Osteoblast (primary cell): ENCODE data around the gene CAMTA1. TPM values are rescaled to one million over a fixed set of nuclear protein-coding genes. Genes with fewer than 3 reads are reported as not detected.

Source experiments
- DNase-seq: peaks from one replicate; pipeline ENCODE4 v3.0.0; 2011; ENCODE audit warnings: low spot score, mixed read lengths; ENCODE audit not compliant: insufficient read length; ENCODE audit errors: missing footprints
- H2AFZ ChIP-seq: 2 replicates; pipeline ENCODE4 v1.6.0; 2011; ENCODE audit warnings: mild to moderate bottlenecking, low read length
- H3K27ac ChIP-seq: 2 replicates; pipeline ENCODE4 v1.5.1; 2011; ENCODE audit warnings: mild to moderate bottlenecking, low read depth, low read length, moderate library complexity
- H3K27me3 ChIP-seq: 2 replicates; pipeline ENCODE4 v1.6.0; 2012; ENCODE audit warnings: mild to moderate bottlenecking, control low read depth, inconsistent platforms, low read length, moderate library complexity; ENCODE audit not compliant: insufficient read depth
- H3K36me3 ChIP-seq: 2 replicates; pipeline ENCODE4 v1.5.1; 2011; ENCODE audit warnings: mild to moderate bottlenecking, low read length, control low read depth, moderate library complexity; ENCODE audit not compliant: insufficient read depth
- H3K4me1 ChIP-seq: 2 replicates; pipeline ENCODE4 v1.5.1; 2011; ENCODE audit warnings: mild to moderate bottlenecking, low read length, control low read depth, moderate library complexity; ENCODE audit not compliant: insufficient read depth
- H3K4me2 ChIP-seq: 2 replicates; pipeline ENCODE4 v1.6.0; 2011; ENCODE audit warnings: mild to moderate bottlenecking, low read length; ENCODE audit not compliant: insufficient read depth
- H3K4me3 ChIP-seq: fragments of 200-600 bp; sonication (generic); 3 replicates; pipeline ENCODE4 v1.5.1; 2012; ENCODE audit warnings: mild to moderate bottlenecking, low read length, inconsistent platforms; ENCODE audit not compliant: insufficient read depth
- H3K79me2 ChIP-seq: 2 replicates; pipeline ENCODE4 v1.6.0; 2012; ENCODE audit warnings: mild to moderate bottlenecking, low read length, control low read depth, inconsistent platforms; ENCODE audit not compliant: insufficient read depth
- H3K9me3 ChIP-seq: 2 replicates; pipeline ENCODE4 v1.5.1; 2011; ENCODE audit warnings: low read depth, low read length, control low read depth
- H4K20me1 ChIP-seq: 2 replicates; pipeline ENCODE4 v1.6.0; 2012; ENCODE audit warnings: mild to moderate bottlenecking, low read length, control low read depth; ENCODE audit not compliant: insufficient read depth
- total RNA-seq: library from RNA; depleted of rRNA; stranded (reverse); fragments of >200 nt; gene quantifications from 2 replicates; pipeline ENCODE4 v1.2.3, GENCODE V29; 2012
- TF ChIP-seq, protein P1 (sequence below): IDR thresholded peaks from 2 replicates; pipeline ENCODE4 v1.5.1; 2011; ENCODE audit warnings: mild to moderate bottlenecking, low read depth, low read length, moderate library complexity; ENCODE audit errors: extremely low read depth

Gene CAMTA1
- total RNA-seq, 1 donor, result 47.4 TPM

DNA sequence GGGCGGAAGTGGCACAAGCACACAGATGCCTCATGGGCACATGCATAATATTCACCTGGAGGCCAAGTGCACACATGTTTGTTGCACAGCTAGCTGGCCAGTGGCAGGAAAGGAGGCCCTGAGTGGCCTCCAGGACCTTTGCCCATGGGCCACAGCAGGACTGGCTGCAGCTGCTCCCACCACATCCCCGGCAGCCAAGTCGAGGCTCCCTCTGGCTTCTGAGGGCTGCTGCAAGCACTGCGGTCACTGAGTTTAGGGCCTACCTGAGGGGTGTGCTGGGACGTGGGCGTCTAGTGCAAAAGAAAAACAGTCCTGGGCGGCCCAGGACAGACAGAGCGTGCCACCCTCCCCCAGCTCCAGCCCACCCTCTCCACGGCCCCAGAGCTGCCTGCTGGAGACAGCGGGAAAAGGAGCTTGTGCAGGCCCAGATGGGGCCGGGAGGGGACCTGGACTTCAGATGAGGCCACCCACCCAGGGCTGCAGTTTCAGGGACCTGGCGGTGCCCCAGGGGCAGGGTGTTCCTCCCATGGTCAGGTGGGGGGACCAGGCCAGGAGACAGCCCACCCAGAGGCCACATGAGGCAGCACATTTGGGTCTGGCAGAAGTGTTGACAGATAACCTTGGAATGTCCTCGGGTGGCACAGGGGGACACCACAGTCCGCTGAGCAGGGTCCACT lies 720.0 kb downstream of the CAMTA1 start:
- Histone ChIP-seq H3K4me2 (no peak overlapping the region), H3K36me3 (no peaks in the 10 kb centered on the region), H4K20me1 (no peaks in the 10 kb centered on the region), H3K4me1 (no peaks in the 10 kb centered on the region), H3K27me3 (no peaks in the 10 kb centered on the region), H3K4me3 (no peak overlapping the region), H3K9me3 (no peaks in the 10 kb centered on the region), H3K27ac (no peak overlapping the region), H3K79me2 (no peaks in the 10 kb centered on the region), H2AFZ (no peak overlapping the region)
- TF ChIP-seq, protein P1, sequence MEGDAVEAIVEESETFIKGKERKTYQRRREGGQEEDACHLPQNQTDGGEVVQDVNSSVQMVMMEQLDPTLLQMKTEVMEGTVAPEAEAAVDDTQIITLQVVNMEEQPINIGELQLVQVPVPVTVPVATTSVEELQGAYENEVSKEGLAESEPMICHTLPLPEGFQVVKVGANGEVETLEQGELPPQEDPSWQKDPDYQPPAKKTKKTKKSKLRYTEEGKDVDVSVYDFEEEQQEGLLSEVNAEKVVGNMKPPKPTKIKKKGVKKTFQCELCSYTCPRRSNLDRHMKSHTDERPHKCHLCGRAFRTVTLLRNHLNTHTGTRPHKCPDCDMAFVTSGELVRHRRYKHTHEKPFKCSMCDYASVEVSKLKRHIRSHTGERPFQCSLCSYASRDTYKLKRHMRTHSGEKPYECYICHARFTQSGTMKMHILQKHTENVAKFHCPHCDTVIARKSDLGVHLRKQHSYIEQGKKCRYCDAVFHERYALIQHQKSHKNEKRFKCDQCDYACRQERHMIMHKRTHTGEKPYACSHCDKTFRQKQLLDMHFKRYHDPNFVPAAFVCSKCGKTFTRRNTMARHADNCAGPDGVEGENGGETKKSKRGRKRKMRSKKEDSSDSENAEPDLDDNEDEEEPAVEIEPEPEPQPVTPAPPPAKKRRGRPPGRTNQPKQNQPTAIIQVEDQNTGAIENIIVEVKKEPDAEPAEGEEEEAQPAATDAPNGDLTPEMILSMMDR, result no peak
- DNase-seq, result peak; percentile 58

DNA sequence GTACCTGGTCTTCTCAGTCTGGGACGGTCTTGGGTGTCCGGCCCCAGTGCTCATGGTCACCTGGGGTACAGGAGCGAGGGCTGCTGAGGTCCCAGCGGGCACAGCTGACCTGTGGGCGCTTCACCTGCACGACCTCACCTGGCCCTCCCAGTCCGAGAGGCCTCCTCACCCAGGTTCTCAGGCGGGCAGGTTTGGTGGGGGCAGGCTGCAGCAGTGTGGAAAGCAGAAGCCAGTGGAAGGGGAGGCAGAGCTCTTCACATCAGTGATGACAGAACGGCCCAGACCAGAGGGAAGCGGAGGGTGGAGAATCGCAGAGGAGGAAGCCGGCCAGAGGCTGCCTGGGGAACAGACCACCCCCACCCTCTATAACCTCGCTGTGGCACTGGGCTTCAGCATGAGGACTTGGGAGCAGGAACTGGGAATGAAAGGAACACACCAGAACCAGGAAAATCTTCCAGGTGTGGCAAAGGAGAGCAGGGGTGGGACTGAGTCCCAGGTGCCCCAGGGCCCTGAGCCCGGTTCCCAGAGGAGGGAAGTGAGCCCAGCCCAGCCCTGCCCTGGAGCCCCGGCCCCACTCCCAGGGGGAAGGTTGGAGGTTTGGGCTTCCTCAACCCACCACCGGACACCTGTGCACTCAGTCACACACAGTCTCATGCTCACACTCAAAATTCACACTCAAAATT lies 720.7 kb downstream of the CAMTA1 start:
- Histone ChIP-seq H3K4me1 (no peaks in the 10 kb centered on the region), H4K20me1 (no peaks in the 10 kb centered on the region), H3K27me3 (no peaks in the 10 kb centered on the region), H3K9me3 (no peaks in the 10 kb centered on the region), H3K4me2 (no peak overlapping the region), H3K79me2 (no peaks in the 10 kb centered on the region), H3K4me3 (no peak overlapping the region), H2AFZ (no peak overlapping the region), H3K36me3 (no peaks in the 10 kb centered on the region), H3K27ac (no peak overlapping the region)
- peak; percentile 38 for DNase-seq
- TF ChIP-seq, protein P1, result no peak

DNA sequence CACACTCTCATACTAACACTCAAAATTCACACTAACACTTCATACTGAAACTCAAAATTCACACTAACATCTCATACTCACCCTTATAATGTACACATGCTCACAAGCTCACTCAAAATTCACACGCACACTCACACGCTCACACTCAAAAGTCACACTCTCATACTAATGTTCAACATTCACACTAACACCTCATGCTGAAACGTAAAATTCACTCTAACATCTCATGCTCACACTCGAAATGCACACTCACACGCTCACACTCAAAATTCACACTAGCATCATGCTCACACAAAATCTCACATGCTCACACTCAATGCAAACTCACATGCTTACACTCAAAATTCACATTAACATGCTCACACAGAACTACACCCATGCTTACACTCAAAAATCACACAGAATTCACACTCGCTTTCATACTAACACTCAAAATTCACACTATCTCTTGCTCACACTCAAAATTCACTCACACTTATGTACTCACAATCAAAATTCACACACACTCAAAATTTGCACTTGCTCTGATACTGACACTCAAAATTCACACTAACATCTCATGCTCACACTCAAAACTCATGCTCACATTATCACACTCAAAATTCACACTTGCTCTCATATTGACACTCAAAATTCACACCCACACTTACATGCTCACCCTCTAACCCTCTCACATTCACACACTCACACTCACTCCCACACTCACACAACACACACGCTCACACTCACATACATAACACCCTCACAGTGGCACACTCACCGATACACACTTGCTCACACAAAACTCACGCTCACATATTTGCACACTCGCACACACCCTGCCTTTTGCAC lies 721.4 kb downstream of the CAMTA1 start:
- peak; percentile 36 for DNase-seq
- no peak overlapping the region for H2AFZ ChIP-seq
- H3K4me3 ChIP-seq, result no peak overlapping the region
- no peaks in the 10 kb centered on the region for H4K20me1 ChIP-seq
- no peaks in the 10 kb centered on the region for H3K79me2 ChIP-seq
- no peak overlapping the region for H3K27ac ChIP-seq
- TF ChIP-seq, protein P1, result no peak
- no peaks in the 10 kb centered on the region for H3K36me3 ChIP-seq
- H3K4me1 ChIP-seq, result no peaks in the 10 kb centered on the region
- H3K27me3 ChIP-seq, result no peaks in the 10 kb centered on the region
- no peaks in the 10 kb centered on the region for H3K9me3 ChIP-seq
- H3K4me2 ChIP-seq, result no peak overlapping the region
